Effector memory CD4-positive, alpha-beta T cell (primary cell): Measurements from ENCODE around the gene TMEM208.

Experiments
- DNase-seq, 3 donors: peaks; one replicate each; pipeline ENCODE4 v3.0.0-alpha.2; 2020
- H3K27ac ChIP-seq: 2 replicates; pipeline ENCODE4 v1.7.0; 2013; ENCODE audit warnings: mild to moderate bottlenecking, low read length, moderate library complexity; ENCODE audit not compliant: insufficient read depth, poor library complexity, severe bottlenecking
- H3K27me3 ChIP-seq: replicated peaks from 2 replicates; pipeline ENCODE4 v1.7.0; 2013; ENCODE audit warnings: mild to moderate bottlenecking, low read length; ENCODE audit not compliant: insufficient read depth, control insufficient read depth, poor library complexity, severe bottlenecking
- H3K36me3 ChIP-seq: 2 replicates; pipeline ENCODE4 v1.7.0; 2013; ENCODE audit warnings: mild to moderate bottlenecking, low read length, moderate library complexity; ENCODE audit not compliant: control insufficient read depth, insufficient read depth
- H3K4me1 ChIP-seq: 2 replicates; pipeline ENCODE4 v1.7.0; 2013; ENCODE audit warnings: low read length, mild to moderate bottlenecking; ENCODE audit not compliant: control insufficient read depth, insufficient read depth, poor library complexity, severe bottlenecking
- H3K4me3 ChIP-seq: 2 replicates; pipeline ENCODE4 v1.7.0; 2013; ENCODE audit warnings: low read length, low read depth, mild to moderate bottlenecking; ENCODE audit not compliant: insufficient read depth, poor library complexity, severe bottlenecking
- H3K9me3 ChIP-seq: 2 replicates; pipeline ENCODE4 v1.7.0; 2013; ENCODE audit warnings: mild to moderate bottlenecking, low read length, moderate library complexity; ENCODE audit not compliant: control insufficient read depth

Gene TMEM208

DNA sequence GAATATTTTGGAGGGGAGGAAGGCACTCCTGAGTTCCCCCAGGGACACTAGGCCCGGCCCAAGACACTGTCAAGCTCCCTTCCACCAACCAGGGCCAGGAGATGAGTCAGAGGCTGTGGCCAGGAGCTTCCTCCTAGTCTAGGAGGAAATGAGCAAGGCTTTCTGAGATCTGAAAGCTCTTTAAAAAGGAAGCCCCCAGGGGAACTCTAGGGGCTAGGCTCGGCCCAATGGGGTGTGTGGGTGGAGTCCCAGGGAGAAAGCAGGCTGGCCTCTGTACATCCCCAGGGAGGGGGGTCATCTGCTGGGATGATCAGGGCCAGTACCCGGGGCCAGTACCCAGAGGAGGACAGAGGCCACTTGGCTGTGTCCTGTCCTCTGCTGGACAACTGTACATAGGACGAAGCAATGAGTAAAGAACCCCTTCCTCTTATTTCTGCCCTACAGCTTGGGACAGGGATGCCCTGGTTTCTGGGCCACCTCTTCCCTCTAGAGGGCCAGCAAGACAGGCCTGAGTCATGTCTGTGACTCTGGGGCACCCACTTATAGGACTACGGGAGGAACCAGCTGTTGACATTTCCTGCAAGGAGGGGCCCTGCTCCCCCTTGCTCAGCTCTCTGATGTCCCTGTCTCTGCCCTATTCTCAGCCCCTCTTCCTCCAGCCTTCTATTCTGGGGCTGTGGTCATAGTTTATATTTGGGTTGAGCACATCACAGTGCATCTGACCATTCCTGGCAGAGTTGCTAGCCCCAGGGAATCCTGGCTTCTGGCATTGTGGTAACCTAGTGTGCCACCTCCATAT, 17.7 kb downstream of the TMEM208 start:
- H3K9me3 ChIP-seq: no peaks in the 10 kb centered on the region
- H3K4me1 ChIP-seq: peaks cover 51% of the 10 kb centered on the region
- H3K36me3 ChIP-seq: peaks cover 2% of the 10 kb centered on the region
- peak; percentile 79 to 83 (median 80) for DNase-seq
- peak overlapping the region; percentile 92 for H3K27ac ChIP-seq
- H3K27me3 ChIP-seq: no peaks in the 10 kb centered on the region
- peak overlapping the region; percentile 14 for H3K4me3 ChIP-seq

- peaks cover 3% of the 10 kb centered on the region for H3K27me3 ChIP-seq
- no peak for DNase-seq
- H3K4me3 ChIP-seq: peak overlapping the region; percentile 14
- peak overlapping the region; percentile 92 for H3K27ac ChIP-seq
- H3K36me3 ChIP-seq: no peaks in the 10 kb centered on the region
- H3K4me1 ChIP-seq: peaks cover 51% of the 10 kb centered on the region
- no peaks in the 10 kb centered on the region for H3K9me3 ChIP-seq
Observed at GRCh38 chr16:67245186-67245585, 18.3 kb downstream of the TMEM208 start.

DNA sequence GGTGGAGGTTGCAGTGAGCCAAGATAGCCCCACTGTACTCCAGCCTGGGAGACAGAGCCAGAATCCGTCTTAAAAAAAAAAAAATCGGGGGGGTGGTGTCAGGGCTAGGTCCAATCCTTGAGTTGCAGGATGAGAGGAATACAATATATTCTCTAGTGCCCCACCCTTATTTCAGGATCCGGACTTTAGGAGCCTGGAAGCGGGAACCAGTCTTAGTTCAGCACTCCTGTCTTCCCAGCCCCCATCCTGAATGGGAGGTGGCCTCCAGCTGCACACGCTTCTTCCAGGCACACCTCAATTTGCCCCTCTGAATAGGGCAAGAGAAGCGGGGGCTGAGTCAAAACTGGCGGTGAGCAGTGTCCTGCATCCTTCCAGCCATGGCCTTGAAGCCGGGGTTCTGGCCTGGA, 18.7 kb downstream of the TMEM208 start:
- Histone ChIP-seq H3K9me3 (no peaks in the 10 kb centered on the region), H3K36me3 (no peaks in the 10 kb centered on the region), H3K27me3 (peaks cover 4% of the 10 kb centered on the region), H3K4me3 (peak overlapping the region; percentile 69), H3K4me1 (peaks cover 51% of the 10 kb centered on the region), H3K27ac (peak overlapping the region; percentile 92)
- DNase-seq: no peak

GRCh38 chr16:67246081-67246755, 19.3 kb downstream of the TMEM208 start:
- Histone ChIP-seq H3K4me1 (peaks cover 51% of the 10 kb centered on the region), H3K4me3 (peak overlapping the region; percentile 69), H3K27ac (peak overlapping the region; percentile 92), H3K36me3 (no peaks in the 10 kb centered on the region), H3K27me3 (peaks cover 4% of the 10 kb centered on the region), H3K9me3 (no peaks in the 10 kb centered on the region)
- peak; percentile 46 to 50 (median 47) for DNase-seq

DNA sequence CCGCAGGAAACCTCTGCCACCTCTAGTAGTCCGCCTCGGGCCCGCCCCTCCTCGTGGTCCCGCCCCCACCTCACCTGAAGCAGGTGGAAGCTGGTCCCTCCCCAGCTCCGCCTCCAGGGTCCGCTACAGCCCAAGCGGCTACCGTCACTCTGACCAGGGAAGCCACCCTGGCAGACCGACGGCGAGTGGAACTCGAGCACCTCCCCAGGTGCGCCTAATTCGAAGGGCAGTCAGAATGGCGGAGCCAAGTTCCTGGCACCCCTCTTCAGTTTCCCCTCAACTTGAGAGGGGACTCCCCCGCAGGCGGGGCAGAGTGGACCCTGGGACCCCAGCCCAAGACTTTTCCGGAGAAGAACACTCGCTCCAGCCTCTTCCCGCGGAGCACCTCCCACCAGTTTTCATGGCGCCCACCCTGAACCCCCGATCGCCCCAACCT, 19.8 kb downstream of the TMEM208 start:
- Histone ChIP-seq H3K4me3 (peak overlapping the region; percentile 69), H3K4me1 (peaks cover 51% of the 10 kb centered on the region), H3K9me3 (no peaks in the 10 kb centered on the region), H3K27me3 (peaks cover 4% of the 10 kb centered on the region), H3K36me3 (no peaks in the 10 kb centered on the region), H3K27ac (peak overlapping the region; percentile 92)
- DNase-seq: no peak

DNA sequence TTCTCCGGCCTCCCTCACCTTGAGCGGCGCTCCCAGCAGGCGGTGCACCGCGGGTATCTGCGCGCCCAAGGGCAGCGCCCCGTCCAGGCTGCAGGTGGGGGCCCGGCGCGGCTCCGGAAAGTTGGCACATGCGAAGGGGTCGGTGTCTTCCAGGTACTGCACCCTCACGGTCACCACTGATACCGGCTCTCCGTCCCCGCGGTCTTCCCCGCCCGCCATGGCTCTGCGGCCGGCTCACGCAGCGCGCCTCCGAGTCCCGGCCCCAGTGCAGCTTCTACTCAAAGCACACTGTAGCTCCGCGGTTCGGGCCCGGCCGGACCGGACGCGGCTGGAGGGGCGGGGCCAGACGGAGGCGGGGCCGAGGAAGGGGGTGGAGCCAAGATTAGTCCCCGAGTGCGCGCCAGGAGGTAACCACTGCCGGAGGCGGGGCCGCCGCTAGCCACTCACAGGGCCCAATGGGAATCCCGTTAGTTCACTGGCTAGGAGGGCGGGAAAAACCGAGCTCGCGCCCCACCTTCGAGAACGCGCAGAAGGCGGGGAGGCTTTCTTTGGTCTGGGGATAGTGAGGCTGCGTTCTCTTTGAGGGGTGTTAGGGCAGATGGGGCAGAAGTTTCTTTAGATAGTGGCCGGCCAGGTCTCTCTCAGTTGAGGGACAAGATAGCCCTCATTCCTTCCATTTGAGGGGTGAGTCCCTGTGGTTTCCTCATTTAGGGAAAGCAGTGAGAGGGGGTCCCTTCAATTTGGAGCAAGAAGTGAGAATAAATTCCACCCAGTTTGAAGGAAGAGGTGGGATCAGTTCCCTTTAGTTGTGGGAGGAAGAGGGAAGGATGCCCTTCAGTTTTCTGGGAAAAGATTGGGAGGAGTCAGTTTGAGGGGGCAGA, 20.5 kb downstream of the TMEM208 start, which contains the start of gene FHOD1:
TSS of gene FHOD1 (minus strand) at position 290 of the 881 bp plus-strand sequence. CDS start at position 219, 71 bp downstream.
- Histone ChIP-seq H3K4me3 (peak within 1 kb of the TSS; percentile 69), H3K27ac (peak within 1 kb of the TSS; percentile 92), H3K4me1 (peaks cover 51% of the 10 kb centered on the region), H3K27me3 (peaks cover 4% of the 10 kb centered on the region), H3K36me3 (no peaks in the 10 kb centered on the region), H3K9me3 (no peaks in the 10 kb centered on the region)
- DNase-seq: peak; percentile 93 to 94 (median 94)

GRCh38 chr16:67248073-67248400, 21.1 kb downstream of the TMEM208 start:
- Histone ChIP-seq H3K4me1 (peaks cover 51% of the 10 kb centered on the region), H3K4me3 (peak overlapping the region; percentile 69), H3K27ac (peak overlapping the region; percentile 92), H3K27me3 (peaks cover 4% of the 10 kb centered on the region), H3K9me3 (no peaks in the 10 kb centered on the region), H3K36me3 (no peaks in the 10 kb centered on the region)
- no peak for DNase-seq

GRCh38 chr16:67248401-67249177, 21.7 kb downstream of the TMEM208 start, which contains the start of gene SLC9A5:
Gene SLC9A5, plus strand, starts transcription at chr16:67248979. Its CDS starts 36 bp downstream, at chr16:67249015.
- Histone ChIP-seq H3K27me3 (peaks cover 4% of the 10 kb centered on the region), H3K27ac (peak within 1 kb of the TSS; percentile 92), H3K36me3 (no peaks in the 10 kb centered on the region), H3K9me3 (no peaks in the 10 kb centered on the region), H3K4me3 (peak within 1 kb of the TSS; percentile 69), H3K4me1 (peaks cover 48% of the 10 kb centered on the region)
- DNase-seq: no peak
